ENCODE measurements around the gene LY6G5B.

The LY6G5B gene

GRCh38 chr6:31669676-31670075 is at the start of gene LY6G5B:
TSS of gene LY6G5B (plus strand) at chr6:31669976. CDS start at chr6:31670951, 975 bp downstream.
- no peak for FAIRE-seq

GRCh38 chr6:31620586-31621319 is 49.0 kb upstream of the LY6G5B start, which contains the start of gene PRRC2A:
TSS of gene PRRC2A (plus strand) at chr6:31620715. CDS start at chr6:31622790, 2,075 bp downstream.
- no peak for FAIRE-seq

- FAIRE-seq, result no peak
Observed at GRCh38 chr6:31621320-31621939, 48.3 kb upstream of the LY6G5B start.

- no peak for FAIRE-seq
Observed at GRCh38 chr6:31621991-31622390, 47.8 kb upstream of the LY6G5B start.

- no peak for FAIRE-seq
Observed at GRCh38 chr6:31622684-31623091, 47.1 kb upstream of the LY6G5B start.

- no peak for FAIRE-seq
Observed at GRCh38 chr6:31624070-31624469, 45.7 kb upstream of the LY6G5B start.

- no peak for FAIRE-seq
Observed at GRCh38 chr6:31626952-31627351, 42.8 kb upstream of the LY6G5B start.

- FAIRE-seq, result no peak
Observed at GRCh38 chr6:31627690-31628287, 42.0 kb upstream of the LY6G5B start.

- no peak for FAIRE-seq
Observed at GRCh38 chr6:31629014-31629413, 40.8 kb upstream of the LY6G5B start.

GRCh38 chr6:31630177-31630934 is 39.4 kb upstream of the LY6G5B start:
- no peak for FAIRE-seq

GRCh38 chr6:31631209-31631608 is 38.6 kb upstream of the LY6G5B start:
- no peak for FAIRE-seq

- no peak for FAIRE-seq
Observed at GRCh38 chr6:31631681-31632278, 38.0 kb upstream of the LY6G5B start.

GRCh38 chr6:31632279-31632946 is 37.4 kb upstream of the LY6G5B start:
- FAIRE-seq, result no peak

GRCh38 chr6:31633447-31633846 is 36.3 kb upstream of the LY6G5B start:
- no peak for FAIRE-seq

- no peak for FAIRE-seq
Observed at GRCh38 chr6:31634131-31634530, 35.6 kb upstream of the LY6G5B start.

GRCh38 chr6:31634969-31635575 is 34.7 kb upstream of the LY6G5B start:
- FAIRE-seq, result no peak

GRCh38 chr6:31636698-31637596 is 32.8 kb upstream of the LY6G5B start:
- FAIRE-seq, result no peak

GRCh38 chr6:31639043-31639442 is 30.7 kb upstream of the LY6G5B start:
- no peak for FAIRE-seq

GRCh38 chr6:31639449-31639861 is 30.3 kb upstream of the LY6G5B start:
- FAIRE-seq, result no peak

GRCh38 chr6:31640612-31641011 is 29.2 kb upstream of the LY6G5B start:
- FAIRE-seq, result no peak

- no peak for FAIRE-seq
Observed at GRCh38 chr6:31641370-31641769, 28.4 kb upstream of the LY6G5B start.
